GM18499 (cell line): ENCODE data around the gene KCTD12.

ENCODE experiments used
- ATAC-seq: cut with Tn5 transposase; IDR thresholded peaks from one replicate; pipeline ENCODE4 v1.9.1; 2021; ENCODE audit warnings: moderate number of reproducible peaks; ENCODE audit not compliant: insufficient read depth, unreplicated experiment

Gene KCTD12

DNA sequence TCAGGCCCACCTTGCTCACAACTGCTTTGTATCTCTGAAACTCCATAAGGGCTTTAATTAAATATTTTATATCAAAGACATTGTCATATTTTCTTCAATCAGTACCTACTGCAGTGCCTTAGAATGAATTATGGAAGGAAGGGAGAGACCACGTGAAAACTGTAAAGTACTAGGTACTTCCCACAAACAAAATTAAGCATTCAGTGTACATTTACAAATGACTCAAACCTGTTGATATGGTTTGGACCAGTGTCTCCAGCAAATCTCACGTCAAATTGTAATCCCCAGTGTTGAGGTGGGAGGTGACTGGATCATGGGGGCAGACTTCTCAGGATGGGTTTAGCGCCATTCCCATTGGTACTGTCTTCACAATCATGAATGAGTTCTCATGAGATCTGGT, 23.2 kb downstream of the KCTD12 start:
- ATAC-seq, result no peak

DNA sequence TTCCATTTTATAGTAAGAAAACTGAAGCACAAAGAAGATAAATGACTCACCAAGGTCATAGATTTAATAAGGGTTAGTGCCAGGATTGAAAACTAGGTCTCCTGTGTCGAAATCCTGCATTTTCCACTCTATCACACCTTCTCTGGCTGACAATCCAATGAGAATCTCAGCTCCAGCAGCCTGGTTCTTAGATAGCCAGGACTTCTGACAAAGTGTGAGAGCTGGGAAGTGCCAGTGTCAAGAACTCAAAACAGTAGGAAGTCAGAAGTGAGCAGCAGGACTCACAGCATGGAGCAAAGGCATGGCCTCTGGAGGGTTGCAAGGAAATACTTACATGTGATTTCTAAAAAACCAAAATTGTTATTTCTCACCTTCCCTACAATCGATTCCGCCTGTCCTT, 24.3 kb downstream of the KCTD12 start:
- no peak for ATAC-seq

DNA sequence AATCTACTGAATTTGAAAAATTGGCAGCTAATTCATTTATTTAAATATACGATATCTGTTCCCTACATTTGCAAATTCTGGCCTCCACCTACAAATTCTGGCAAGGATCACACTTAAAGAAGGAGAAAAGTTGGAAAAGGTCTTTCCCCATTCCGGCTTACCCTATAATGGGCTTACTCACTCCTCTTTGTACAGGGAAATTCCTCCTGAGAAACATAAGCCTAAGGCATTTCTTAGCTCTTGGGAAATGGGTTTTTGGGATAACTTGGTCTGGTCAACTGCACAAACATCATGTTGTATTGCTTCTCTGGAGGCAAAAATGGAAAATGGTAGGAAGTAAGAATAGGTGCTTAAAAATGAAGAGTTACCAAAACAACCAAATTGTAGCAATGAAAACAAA, 25.5 kb downstream of the KCTD12 start:
- ATAC-seq, result no peak

DNA sequence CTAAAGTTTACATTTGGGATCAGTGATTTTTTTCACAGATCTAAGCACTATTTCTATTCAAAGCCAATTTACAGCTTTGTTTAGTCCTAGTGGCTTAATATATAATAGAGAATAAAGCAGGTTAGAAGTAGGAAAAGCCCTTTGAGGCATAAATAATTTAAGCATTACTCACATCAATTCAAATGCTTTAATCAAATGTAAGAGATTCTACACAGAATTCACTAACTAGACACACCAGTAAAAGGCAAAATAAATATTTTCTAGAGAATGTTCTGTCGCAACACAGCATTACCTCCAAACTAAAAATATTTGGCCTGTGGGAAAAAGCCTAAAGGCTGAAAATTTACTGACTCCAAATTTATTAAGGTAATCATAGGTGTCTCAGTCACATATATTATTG, 31.3 kb downstream of the KCTD12 start:
- ATAC-seq, result no peak

DNA sequence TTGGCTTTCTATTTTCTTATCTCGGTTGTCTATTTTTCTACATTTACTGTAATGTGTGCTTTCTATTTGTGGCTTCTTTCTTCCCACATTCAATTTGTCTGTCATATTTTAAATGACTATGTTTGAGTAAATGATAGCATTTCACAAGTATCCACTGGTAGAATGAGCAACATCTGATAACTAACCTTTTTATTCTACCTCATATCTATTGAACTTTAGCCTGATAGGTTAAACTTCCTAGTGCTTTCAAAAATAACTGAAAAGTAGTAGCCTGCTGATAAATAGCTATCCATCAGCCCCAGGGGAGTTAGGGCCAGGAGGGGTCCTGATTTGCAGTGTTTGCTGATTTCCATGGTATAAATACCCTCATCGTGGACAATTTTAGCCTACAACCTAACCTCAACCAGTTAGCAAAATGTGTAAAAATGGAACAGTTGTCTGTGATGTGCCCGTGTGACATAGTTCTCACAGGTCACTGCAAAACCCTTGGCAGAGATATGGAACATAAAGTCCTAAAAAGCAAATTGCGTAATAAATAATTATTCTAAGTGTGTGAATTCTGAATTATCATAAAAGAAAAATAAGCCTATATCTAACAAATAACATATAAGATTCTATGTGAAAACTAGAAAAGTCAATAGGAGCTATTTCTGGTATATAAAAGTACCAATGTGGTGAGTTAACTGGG, 32.1 kb downstream of the KCTD12 start:
- no peak for ATAC-seq

DNA sequence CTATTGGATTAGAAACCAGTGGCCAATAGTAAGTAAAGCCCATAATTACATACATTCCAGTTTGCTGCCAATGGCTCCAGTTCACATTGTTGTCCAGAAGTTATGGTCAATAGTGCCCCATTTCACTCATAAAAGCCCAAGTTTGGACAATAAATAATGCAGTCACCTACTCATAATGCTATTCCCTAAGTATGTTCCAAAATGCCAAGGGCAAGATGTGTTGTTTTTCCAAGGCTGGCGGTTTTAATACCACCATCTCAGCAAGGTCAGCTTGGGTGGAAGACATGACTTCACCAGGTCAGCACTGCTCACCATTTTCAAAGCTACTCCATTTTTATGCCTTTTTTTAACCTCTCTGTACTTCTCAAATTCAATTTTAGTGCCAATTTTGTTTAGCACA, 32.7 kb downstream of the KCTD12 start:
- no peak for ATAC-seq

DNA sequence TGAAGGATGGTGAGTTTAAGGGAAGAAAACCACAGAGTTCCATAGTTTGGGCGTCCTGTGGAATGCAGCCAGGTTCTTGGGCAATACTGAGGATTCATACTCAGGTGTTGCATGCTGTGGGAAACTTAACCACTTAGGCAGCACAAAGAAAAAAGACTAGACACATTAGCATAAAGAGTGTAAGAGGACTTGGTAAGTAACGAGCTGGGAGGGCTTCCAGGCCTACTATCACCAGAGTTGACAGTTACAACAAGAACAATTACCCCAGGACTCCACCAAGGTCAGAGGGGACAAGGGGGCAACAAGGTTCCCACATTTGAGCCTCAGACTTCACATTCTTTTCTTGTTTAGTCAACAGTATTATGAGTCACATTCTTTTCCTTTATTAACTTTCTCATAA, 33.2 kb downstream of the KCTD12 start:
- ATAC-seq, result no peak

DNA sequence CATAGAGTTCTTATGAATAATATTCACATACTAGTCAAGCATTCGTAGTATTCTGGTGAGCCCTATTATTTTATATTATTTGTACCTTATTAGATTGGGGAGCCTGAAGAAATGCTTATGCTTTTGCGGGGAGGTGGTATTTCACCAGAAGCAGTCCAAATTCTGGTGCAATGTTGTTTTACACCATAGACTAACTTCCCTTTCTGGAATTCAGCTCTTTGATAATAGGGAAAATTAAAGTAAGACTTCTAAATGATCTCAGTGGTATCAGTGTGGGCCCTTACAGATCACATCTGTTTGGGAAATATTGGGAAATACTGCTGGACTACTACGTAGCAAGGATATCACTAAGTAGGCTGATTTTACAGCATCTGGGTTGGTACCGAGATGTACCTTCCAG, 34.2 kb downstream of the KCTD12 start:
- no peak for ATAC-seq

DNA sequence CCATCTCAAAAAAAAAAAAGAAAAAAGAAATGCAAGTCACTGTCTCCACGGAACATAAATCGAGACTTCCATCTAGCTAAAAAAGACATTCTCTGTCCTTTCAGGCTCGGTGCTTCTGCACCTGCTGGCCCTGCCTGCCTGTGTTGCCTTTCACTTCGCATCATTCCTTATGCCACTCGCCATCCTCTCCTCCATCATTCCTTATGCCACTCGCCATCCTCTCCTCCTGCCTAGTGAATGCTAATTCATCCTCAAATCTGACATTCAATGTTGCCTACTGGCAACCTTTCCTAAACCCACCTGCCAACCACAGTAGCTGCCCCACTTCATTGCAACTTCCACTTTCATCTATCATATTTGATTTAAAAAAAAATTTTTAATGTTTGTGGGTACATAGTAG, 36.7 kb downstream of the KCTD12 start:
- ATAC-seq, result no peak

DNA sequence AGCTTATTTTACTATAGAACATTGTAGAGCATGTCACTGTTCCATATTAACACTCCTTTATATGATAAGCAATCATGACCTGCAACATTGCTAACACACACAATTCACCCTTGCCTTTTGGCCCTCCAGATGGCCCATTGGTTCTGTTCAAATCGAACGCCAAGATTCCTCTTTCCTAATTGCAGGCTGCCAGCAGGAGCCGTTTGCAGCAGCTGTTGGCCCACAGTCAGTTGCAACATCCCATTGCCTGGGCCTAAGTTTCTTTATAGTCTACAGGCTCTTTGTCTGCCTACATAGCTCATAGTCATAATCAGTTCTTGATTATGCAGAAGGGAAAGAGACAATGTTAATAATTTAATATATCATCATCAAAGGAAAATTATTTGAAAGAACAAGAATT, 37.6 kb downstream of the KCTD12 start:
- ATAC-seq, result no peak

DNA sequence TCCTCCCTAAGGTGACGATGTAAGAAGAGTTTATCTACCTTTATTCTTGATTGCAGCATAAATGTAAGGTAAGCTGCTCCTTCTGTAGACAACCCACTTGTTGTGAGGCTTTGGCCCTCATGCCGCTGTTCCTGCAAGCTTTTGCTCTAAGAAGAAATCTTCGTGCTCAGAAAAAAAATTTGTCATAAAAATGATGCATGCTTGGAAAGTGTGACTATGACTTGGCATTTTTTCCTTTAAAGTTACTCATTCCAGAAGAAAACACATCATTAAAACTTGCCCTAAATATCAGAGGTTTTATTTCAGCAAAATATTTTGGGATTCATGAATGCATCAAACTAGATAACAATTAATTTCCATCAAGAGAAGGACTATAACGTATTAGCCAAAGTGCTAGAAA, 39.8 kb downstream of the KCTD12 start:
- ATAC-seq, result no peak

DNA sequence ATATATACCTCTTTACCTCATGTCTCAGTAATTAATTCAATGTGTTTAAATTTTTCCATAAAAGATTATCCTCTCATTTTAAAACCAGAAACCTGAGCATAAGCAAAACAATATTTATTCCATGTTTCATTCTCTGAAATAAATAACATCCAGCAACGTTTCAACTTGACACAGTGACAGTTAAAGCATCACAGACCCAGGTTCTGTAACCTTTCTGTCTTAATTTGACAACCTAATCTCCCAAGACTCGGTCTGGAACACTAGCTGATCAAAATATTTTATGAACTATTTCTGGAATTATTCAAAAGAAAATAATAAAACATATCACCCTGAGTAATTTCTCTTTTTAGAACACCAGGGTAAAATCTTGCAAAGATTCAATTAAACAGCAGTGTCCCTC, 40.3 kb downstream of the KCTD12 start:
- ATAC-seq, result no peak

DNA sequence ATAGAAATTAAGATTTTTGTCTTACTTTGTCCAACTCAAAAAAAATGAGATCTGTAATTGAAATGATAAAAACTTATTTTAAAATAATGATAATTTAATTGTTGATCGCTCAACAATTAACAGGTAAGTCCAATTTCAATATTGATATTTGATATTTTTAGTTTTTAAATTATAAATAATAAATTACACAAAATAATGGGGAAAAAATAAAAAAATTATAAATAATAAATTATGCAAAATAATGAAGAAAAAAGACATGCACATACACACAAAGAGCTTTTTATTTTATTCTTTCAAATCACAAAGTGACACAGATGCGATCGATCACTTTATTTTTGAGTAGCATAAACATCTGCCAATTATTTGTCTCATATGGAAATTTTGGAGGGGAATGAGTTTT, 40.8 kb downstream of the KCTD12 start:
- ATAC-seq, result no peak

DNA sequence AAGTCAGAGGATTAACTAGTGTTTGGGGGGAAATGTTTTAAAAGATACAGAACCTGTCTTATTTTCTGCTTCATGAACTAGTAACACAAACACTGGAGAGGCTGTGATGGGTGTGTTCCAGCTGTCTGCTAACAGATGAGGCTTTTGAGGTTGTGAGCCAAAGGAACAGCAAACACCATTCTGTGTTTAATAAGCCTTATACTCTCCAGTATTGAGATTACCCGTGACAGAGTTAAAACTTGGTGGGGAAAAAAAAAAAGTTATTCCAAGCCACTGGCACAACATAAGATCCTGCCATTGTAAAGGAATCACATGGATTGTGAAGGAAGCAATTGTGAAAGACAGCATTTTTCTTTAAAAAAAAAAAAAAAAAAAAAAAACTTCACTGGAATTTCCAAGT, 48.4 kb downstream of the KCTD12 start:
- no peak for ATAC-seq

DNA sequence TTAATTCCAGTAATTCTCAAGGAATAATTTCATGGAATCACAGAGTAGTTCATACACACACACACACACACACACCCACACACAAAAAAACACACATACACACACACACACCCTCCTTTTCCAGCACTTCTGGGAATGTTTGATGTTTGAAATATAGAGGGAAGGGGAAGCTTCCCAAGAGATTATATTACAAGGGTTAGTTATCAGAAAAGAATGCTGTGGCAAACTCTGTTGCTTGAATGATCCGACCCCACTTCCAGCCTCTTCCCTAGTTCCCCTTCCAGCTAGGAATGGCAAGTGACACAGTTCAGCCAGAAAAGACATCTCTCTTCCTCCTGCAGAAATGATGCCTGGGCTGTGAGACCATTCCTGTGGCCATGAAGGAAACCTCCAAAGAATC, 49.9 kb downstream of the KCTD12 start:
- no peak for ATAC-seq

DNA sequence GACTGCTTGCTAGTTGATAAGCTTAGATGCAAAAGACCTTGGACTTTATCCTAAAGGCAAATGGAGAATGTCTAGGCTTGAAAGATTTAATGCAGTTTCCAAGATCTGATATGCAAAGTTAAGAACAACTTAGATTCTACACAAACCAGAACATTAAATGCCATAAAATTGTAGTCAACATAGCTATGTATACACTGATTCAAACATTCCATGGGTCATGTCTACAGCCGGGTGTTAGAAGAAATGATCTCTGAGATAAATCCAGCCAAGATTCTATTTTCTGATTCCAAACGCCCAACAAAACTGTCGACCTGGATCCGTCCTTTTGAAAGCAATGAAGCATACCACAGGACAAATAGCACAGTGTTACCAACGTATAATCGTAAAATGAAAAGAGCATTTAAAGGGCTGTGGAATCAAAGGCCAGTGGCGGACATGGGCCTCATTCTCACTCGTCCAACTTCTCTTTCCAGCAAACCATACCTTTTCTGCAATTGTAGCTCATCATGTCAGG, 52.7 kb downstream of the KCTD12 start:
- ATAC-seq, result no peak

DNA sequence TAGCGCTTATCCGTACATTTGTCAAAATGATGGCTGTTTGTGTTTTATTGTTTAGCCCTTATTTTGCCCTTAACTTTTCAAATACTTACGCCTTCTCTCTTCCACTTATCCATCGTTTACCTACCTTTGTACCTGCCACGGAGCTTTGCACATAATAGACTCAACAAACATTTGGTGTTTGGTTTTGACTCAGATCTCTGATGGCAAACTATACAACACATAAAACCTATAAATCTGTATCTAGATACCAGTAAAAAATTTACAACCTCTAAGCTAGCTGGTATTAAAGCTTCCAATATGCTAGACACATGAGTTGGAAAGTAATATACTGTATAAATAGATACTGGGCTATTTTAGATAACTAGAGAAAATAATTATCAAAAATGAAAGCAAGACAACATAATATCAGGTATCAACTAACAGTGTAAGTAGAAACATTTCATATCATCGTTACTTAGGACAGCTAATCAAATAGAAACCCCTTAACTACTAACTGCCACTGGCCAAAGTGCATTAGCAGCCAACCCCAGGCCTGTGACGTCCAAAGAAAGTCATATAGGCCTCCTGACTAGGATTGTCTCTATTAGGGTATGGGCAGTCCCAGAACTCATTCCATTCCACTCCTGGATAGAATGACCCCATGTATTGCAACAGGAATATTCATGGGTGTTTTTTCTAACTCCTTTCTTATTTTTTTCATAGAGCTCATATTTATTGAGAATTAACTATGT, 53.8 kb downstream of the KCTD12 start:
- ATAC-seq, result no peak

DNA sequence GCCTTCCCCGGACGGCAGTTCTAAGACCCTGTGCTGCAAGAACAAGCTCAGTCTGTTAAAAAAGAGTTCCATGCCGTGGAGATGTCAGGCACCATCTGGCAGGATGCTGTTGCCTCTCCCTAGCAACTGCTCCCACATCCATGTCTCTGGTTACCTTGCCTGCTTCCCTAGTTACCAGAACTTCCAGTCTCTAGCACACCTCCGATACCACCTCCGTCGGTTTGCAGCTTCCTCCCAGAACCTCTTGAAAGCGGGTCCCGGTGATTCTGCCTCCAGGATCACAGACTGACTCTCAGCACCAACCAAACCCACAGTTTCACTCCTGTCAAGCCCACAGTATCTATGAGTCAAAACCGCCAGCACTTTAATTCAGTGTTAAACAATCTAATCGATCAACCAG, 55.4 kb downstream of the KCTD12 start:
- ATAC-seq, result no peak
